GM21447 (cell line): ENCODE data around the gene ZNF485.

Experiments used
- ATAC-seq: cut with Tn5 transposase; IDR thresholded peaks from one replicate; pipeline ENCODE4 v1.9.1; 2021; ENCODE audit not compliant: unreplicated experiment

ZNF485 gene

GRCh38 chr10:43667317-43667731 is 61.1 kb downstream of the ZNF485 start:
- ATAC-seq, result no peak
